Stimulated activated CD8-positive, alpha-beta memory T cell treated with anti-CD3 and anti-CD28 coated beads, Interleukin-7, amount 100 ng/mL, for 1 hour (primary cell): ENCODE measurements around the gene NR5A2.

ENCODE experiments used
- DNase-seq, 2 donors: peaks; one replicate each; pipeline ENCODE4 v3.0.0-alpha.2; 2020; ENCODE audit warnings: low read depth in 2 of 2

NR5A2 gene

DNA sequence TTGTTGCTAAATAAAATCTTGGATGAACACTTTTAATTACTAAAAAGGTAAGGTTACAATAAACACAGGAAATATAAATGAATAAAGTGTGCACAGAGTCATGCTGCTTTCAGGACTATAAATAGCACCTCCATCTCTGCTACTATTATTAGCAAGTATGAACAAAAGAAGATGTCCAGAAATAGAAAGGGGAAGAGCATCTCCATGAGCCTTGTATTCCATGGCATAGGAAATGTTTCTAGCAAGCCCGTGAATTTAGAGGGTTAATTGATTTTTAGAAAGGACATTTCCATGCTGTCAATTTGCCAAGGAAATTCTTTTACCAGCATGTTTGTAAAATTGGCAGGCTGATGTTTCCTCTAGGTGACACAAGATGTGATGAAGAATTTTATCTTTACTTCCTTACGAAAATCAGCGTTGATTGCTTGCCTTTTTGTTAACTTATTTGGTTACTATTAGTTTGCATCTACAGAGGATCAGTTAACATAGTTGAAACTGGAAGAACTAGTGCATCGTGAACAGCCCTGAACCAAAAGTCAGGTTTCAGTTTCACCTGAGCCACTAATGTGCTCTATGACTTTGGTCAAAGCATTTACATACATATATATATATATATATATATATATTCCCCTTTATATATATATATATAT lies 45.3 kb downstream of the NR5A2 start:
- DNase-seq, result no peak

DNA sequence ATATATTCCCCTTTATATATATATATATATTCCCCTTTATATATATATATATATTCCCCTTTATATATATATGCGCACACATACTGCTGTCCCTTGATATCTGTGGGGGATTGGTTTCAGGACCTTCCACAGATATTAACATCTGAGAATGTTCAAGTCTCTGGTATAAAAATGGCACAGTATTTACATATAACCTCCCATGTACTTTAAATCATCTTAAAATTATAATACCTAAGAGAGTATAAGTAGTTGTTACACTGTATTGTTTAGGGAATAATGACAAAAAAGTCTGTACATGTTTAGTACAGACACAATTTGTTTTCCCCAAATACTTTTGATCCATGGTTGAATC lies 45.8 kb downstream of the NR5A2 start:
- DNase-seq, result no peak

DNA sequence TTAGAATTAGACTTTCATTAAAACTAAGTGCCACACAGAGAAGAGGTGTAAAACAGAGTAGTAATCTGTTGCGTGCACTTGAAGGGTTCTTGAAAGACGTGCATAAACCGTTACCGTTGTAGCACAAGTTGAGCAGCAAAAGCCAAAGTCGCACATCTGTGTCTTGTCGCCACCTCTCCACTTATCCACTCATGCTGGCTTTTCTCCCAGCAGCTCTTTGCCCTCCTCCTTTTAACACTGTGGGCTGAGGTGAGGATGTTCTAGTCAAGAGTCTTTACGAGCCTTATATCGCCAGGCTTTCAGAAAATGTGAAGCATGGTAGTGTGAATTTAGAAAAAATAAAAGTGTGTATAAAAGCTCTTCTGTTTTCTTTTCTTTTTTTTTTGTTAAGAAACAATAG lies 48.0 kb downstream of the NR5A2 start:
- DNase-seq, result no peak

DNA sequence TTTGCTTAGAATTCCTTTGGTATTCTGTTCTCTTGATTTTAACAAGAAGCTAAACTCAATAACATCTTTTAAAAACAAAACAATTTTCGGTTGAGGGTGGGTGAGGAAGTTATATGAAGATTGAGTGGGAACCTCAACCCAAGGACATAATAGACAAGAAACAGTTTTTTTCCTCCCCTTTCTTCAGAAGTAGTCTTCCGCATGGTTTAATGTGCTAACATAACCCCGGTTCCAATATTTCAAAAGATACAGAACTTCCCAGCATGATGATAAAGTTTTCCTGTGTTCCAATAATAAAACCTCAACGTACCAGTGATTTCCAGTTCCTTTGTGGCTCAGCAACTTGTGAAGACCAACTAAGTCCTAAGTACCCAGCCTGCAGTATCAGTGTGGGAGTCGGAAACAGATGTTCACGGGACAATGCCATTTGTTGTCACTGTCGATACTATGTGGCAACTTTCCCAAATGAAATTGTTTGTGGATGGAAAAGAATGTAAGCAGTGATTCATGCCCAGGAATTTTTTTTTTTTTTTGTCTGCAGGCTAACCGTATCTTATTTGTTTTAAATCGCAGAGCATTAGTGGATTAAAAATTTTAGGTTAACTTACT lies 48.5 kb downstream of the NR5A2 start:
- no peak for DNase-seq

DNA sequence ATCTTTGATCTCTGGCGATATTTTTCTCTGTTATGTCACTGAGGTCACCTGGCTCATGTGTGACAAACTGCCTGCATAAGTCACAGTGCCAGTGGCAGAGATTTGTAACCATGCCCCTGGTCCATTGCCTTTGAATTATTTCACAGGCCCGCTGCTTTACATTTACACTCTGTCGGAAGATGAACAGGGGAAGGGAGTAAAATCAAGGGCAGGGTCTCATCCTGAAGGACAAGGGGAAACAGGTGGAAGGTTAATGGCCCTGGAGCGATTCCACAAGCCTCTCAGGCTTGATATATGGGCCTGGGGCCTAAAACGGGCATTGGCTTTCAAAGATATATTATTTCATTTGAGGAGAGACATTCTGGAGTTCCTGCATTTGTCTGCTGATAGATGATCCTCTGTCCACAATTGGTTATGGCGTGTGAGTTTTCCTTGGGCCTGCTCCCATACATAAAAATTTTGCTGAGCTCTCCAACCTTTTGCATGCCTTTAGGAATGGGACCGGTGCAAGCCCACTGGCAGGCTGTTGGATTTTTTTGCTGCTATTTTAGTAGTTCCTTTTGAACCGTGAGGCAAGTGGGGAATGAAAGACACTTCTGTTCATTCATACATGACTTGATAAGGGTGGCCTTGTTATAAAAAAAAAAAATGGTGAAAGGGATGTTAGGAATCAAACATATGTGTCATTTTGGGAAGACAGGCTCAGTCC lies 51.9 kb downstream of the NR5A2 start:
- no peak for DNase-seq

DNA sequence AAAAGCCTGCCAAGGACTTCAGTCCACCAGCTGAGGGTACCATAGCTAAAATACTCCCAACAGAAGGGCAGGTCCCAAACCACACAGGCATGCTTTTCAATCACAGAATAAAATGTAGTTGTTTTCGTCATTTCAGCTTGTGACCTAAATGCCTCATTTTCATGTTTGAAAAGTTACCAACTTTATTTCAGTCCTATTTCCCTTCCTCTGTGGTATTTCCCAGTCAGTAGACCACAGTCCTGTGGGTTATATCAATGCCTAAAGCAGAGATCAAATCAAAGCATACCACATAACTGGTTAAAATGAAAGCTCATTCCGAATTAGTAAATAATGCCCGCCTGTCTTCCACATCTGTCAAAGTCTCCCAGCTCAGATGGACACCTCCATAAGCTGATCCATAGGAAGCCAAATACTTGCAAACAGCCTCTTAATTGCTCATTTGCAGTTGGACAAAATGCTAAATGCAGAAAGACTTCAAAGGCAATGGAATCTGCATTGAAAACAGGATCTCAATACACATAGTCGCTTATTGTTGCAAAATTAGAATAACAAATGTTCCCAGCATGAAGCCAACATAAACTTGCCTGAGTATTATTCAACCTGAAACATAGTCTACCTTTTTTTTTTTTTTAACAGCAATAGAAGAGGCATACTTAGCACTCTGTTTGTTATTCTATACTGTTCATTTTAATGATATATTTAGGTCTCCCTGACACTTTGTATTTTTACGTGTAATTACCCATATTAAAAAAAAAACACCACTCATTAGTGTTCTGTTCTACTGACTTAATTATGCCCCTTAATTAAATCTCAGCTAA lies 53.9 kb downstream of the NR5A2 start:
- no peak for DNase-seq

DNA sequence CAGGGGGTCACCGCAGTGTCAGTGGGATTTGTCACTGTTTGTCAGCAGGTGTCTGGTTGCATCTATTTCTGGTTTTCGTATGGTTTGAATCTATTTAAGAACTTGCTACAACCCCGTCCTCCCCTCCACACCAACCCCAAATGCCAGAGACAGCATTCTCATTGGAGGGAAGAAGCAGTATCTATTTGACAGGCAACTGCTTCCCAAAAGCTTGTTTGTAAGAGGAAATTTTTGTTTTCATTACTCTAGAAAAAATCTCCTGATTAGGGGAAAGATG lies 54.4 kb downstream of the NR5A2 start:
- DNase-seq, result no peak

DNA sequence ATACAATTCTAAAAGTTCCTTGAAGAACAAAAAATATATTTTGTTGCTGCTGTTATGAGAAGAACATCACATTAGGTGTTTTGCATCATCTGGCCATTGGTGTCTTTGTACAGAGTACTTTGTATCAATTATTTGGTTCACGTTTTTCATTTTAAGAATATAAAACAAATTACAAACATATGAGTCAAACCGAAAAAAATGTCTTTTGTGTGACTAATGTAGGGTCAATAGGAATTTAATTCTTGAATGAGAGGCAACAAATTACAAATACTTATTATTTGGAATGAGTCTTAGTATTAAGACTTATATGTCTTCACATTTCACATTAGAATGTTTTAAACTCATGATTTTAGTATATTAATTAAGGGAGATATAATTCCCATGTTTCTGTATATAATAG lies 54.8 kb downstream of the NR5A2 start:
- no peak for DNase-seq

DNA sequence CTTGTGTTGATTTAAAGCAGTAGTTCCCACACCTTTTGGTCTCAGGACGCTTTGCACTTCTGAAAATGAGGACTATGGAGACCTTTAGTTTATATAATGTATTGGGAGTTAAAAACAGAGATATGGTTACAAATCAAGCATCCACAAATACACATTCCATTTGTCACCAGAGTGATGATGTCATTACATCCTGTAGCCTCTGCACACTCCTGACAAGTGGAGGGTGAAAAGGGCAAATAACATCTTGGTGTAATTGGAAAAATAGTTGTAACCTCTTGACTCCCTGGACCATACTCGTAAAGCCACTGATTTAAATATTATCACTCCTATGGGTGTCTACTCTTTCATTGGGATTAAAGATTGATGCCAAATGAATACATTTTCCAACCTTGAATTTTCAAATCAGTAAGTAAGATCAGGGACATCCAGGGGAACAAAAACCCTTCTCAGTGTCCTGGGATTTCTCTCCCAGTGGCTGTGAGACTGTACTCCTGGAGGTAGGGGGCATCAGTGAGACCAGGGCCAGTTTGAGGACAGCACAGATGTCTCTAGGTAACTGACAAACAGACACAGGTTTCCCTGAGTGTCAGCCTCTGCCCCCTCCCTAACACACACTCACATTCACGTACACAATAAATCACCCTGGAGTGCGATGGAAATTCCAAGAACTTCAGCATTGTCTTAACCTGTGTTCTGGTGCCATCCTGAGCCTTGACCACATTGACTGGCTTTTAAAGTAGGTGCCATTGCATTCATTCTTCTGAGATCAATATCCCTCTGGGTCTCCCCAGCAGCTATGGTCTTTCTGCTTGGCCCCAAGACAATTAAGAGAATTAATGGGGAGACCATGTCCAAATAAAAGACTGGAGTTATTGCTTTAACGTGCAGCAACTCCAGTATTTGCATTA lies 63.0 kb downstream of the NR5A2 start:
- no peak for DNase-seq

DNA sequence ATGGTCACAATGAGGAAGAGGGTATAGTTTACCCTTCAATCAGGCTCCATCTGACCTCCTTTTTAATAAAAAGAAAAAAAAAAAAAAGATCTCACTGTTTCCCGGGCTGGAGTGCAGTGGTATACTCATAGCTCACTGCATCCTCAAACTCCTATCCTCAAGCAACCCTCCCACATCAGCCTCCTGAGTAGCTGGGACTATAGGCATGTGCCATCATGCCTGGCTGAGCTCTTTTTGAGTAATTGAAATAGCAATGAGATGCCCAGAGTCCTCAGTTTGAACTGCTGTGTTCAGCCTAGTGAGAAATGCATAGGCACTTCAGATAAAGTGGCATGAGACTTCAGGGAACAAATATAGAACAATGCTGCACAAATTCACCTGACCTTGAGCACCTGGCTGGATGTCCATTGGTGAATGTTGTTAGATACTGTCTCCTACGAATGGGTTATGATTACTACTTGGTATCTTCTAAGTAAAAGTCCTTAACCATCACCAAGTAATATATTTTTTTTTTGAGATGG lies 67.6 kb downstream of the NR5A2 start:
- DNase-seq, result no peak

DNA sequence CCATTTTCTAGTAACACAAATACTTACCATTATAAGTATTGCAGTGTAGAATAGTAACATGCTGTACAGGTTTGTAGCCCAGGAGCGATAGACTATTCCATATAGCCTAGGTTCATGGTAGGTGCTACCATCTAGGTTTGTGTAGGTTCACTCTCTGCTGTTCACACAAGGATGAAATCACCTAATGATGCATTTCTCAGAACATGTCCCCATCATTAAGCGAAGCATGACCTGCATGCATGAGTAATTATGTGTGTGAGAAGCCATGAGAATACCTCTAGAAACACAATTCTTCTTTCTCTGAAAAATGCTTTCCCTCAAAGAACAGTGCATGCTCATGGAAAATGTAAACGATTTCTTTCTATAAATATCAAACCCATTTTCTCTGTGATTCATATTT lies 69.3 kb downstream of the NR5A2 start:
- DNase-seq, result no peak

DNA sequence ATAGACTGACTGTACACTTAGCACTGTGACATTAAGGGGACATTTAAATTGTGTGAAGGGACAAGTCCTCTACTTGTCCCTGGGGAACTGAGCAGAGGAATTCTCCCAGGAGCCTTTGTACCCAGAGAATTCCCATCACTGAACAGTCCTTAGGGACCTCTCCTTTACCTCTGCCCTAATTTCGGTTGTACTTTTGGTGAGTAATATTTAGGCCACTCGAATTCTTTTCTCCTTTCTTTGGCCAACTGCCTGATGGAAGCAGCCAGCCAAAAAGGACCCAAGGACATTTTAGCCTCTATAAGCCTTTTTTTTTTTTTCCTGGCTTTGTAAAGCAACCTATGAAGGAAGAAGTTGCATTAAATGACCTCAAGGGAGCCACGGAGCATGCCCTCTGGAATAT lies 71.5 kb downstream of the NR5A2 start:
- no peak for DNase-seq

DNA sequence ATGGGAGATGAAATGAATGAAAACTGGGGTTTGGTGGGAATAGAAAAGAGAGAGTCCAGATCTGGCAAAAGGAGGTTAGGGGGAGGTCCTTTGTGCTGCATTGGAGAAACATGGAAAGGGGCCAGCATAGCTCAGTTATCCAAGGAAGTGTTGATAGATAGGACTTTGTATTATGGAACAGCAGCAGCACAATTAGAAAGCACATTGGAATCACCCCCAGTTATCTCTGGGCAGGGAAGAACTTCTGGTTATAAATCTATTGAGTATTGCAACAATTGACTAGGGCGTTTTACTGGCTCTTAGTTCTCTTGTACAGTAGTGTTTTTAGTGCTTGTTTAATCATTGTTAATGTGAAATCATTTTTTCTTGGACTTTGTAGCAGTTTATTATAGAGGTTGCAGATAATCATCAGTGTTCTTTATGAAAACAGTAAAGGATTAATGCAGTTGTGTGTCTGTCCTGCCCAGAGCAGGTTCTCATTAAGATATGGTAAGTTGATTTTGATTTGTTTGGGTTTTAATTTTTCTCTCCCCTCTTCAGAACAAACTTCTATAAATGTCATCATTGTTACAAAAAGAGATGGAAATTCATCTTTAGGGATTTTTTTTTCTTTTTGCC lies 76.6 kb downstream of the NR5A2 start:
- no peak for DNase-seq

DNA sequence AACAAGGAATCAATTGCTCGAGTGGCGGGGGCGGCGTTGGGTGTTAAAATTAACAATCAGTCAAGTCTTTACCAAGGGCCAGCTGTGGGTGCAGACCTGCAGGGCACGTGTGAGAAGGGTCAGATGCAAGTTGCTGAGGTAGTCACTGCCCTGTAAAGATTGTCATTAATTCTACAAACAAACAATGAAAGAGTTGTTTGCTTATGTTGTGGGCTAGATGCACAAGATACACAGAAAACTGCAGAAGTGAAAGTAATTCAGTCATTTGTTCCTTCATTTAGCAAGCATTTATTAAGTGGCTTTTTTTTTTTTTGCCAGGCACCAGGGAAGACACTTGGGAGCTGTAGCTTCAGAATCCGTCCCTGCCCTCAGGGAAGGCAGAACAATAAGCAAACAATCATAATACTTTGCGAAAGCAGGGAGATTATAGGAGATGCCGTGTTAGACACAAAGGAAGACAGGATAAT lies 79.5 kb downstream of the NR5A2 start:
- no peak for DNase-seq

DNA sequence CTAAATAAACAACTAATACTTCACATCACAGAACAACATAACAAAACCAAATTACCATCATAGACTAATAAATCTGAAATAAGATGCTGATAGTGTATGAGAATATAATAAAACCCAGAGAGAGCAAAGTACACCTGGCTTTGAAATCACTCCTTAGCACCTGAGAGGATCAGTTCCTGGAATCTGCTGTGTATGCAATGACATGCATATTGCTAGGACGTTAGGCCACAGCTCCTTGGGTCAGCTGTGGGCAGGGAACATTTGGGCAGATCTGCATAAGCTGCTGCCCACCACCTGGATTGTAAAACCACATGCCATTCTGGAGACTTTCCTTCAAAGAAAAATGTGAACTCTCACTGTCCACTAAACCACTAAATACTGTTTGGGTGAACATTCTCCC lies 81.1 kb downstream of the NR5A2 start:
- no peak for DNase-seq

DNA sequence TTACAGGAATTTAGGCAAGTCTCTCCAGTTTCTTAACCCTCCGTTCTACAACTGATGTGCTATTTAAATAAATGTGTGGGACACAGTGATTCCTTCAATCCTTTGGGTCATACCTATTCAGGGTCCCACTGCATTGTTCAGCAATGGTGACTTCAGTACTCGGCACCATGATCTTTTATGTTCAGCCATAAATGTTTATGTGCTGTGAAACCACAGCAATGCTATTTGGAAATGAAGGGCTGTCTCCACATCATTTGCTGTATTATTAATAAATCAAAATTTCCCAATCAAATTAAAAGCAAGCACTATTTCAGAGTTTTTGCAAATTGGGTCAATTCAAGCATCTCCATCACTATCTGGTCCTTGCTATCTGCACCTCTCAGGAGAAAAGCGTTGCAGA lies 84.8 kb downstream of the NR5A2 start:
- no peak for DNase-seq

DNA sequence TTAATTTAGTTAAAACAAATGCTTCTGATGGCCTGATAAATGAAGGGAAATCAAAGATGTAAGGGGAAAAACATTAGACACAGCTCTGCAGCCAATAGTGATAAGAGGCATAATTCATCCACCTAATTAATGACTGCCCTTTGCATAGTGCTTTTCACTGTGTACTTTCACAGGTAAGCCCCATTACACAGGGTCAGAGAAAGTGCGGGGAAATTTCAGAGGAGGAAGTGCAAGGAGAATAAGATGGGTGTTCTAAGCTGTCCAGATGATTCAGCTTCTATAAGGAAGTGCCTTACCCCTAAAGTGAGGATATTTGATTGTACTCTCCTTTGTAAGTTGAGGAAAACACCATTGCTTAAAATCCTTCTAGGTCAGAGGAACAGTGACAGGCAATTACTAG lies 88.0 kb downstream of the NR5A2 start:
- no peak for DNase-seq

DNA sequence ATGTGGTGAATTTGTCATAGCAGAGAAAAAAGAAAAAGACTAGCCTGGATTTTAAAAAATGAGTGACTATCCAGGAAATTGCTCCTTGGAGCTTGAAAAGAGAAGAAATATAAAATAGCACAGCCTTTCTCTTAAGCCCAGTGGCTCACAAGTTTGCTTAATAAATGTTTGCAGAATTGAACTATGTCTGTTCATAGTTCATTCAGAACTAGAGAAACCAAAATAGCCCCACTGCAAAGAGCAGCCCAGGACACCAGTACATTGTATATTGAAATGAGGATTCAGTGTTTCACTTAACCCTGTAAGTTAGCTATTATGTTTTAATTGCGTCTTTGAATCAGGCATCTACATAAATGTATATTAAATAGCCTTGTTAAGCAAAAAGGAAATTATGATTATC lies 88.8 kb downstream of the NR5A2 start:
- no peak for DNase-seq

DNA sequence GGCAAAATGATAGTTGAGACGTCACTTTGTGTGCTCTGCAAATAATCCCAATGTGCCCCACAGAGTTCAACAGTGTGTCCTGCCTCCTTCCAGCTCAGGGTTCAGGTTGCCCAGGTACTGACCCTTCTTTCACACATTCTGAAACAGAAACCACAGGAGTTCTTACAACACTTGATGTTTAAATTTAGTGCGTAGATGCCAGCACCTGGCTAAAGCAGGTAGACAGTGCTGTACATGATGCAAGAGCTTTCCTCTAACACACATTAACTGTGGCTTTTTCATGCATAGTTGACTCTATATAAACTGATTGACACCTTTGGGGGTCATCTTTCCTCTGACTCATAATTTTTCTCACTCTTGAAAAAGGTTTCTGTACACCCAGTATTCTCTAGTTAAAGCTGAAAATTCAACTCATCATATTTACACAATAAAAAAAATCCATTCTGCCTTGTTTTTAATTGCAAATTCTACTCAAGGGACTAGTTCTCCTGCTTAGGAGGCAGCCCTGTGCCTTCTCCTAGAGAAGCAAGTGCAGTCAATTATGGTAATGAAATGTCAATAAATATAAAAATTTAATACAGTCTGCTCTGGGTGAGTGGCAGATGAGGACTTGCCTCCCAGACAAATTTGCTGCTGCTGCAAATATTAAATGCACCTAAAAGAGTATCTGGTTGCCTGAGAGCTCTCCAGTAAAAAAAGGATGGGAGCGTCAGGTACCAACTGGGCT lies 91.4 kb downstream of the NR5A2 start:
- DNase-seq, result no peak

DNA sequence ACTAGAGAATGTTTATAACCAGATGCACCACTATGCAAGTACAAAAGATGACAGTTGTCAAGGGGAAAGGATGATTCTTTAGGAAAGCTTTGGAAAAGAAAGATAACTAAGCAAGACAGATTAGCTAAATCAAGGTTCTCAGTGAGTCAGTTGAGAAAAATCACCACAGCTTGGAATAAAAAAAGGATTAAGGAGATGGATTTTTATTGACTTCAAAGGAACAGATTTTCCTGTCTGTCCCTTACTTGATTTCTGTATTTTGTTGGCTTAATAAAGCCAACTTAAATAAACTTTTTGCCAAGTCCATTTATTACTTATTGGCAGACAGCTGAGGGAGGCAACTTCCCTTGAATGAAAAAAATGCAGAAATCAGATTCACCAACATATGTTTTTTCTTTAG lies 93.9 kb downstream of the NR5A2 start:
- DNase-seq, result no peak
